Activated CD8-positive, alpha-beta T cell treated with anti-CD3 and anti-CD28 coated beads for 36 hours (primary cell): ENCODE data around the gene CHFR. TPM values are rescaled to one million over a fixed set of nuclear protein-coding genes. Genes with fewer than 3 reads are reported as not detected.

Experiments used
- ATAC-seq: fragments of 200-7000 bp; cut with Tn5 transposase; one replicate; pipeline ENCODE4 v1.10.0; 2021; ENCODE audit warnings: mild to moderate bottlenecking, moderate library complexity
- CTCF ChIA-PET: fragments of 350-600 bp; sonication (Branson Sonifier 250); formaldehyde crosslinking; loops from one replicate; lab custom pipeline; 2021; ENCODE audit warnings: antibody characterized with exemption; lab: Charles Lee
- POLR2A ChIA-PET: fragments of 350-600 bp; sonication (Branson Sonifier 250); formaldehyde crosslinking; loops from one replicate; lab custom pipeline; 2021; ENCODE audit warnings: antibody characterized with exemption; lab: Charles Lee
- DNase-seq: peaks from one replicate; pipeline ENCODE4 v3.0.0-alpha.2; 2020
- H3K27ac Mint-ChIP-seq: one replicate; pipeline ENCODE4 v1.8.0; 2021; ENCODE audit warnings: mild to moderate bottlenecking, mixed read lengths
- H3K27me3 Mint-ChIP-seq: one replicate; pipeline ENCODE4 v1.8.0; 2021; ENCODE audit warnings: mixed read lengths
- H3K36me3 Mint-ChIP-seq: one replicate; pipeline ENCODE4 v1.8.0; 2021; ENCODE audit warnings: low read depth, mixed read lengths
- H3K4me1 Mint-ChIP-seq: one replicate; pipeline ENCODE4 v1.8.0; 2021; ENCODE audit warnings: low read depth, mixed read lengths
- H3K4me3 Mint-ChIP-seq: one replicate; pipeline ENCODE4 v1.8.0; 2021; ENCODE audit warnings: mild to moderate bottlenecking, moderate library complexity, mixed read lengths
- H3K9me3 Mint-ChIP-seq: one replicate; pipeline ENCODE4 v1.8.0; 2021; ENCODE audit warnings: mixed read lengths
- CTCF ChIP-seq: fragments of 200-600 bp; IDR thresholded peaks from one replicate; pipeline ENCODE4 v1.8.0; 2022; ENCODE audit warnings: antibody characterized with exemption, mild to moderate bottlenecking
- intact Hi-C: fragments of 100-400 bp; cut with micrococcal nuclease; formaldehyde crosslinking; loops from one replicate; pipeline ENCODE4 v1.10.0; 2022
- total RNA-seq, 2 experiments: library from RNA; stranded (reverse); gene quantifications; one replicate each; pipeline ENCODE4 v1.2.3, GENCODE V29; 2021

Gene CHFR
- total RNA-seq, 2 experiments from 2014 or later = 40.5 to 51.2 TPM

GRCh38 chr12:132841151-132841550 lies 46.3 kb downstream of the CHFR start:
- Mint-ChIP-seq H3K9me3 (no peaks in the 10 kb centered on the region), H3K27me3 (no peaks in the 10 kb centered on the region), H3K36me3 (peaks cover 42% of the 10 kb centered on the region), H3K4me3 (no peak overlapping the region), H3K27ac (no peak overlapping the region), H3K4me1 (peaks cover 21% of the 10 kb centered on the region)
- ATAC-seq (no peak), DNase-seq (no peak)
- CTCF ChIA-PET = no interaction called here
- intact Hi-C loops = no loop called here
- POLR2A ChIA-PET = no interaction called here
- no peak for TF ChIP-seq CTCF

- Mint-ChIP-seq H3K27me3 (no peaks in the 10 kb centered on the region), H3K9me3 (no peaks in the 10 kb centered on the region), H3K4me3 (no peak overlapping the region), H3K36me3 (peaks cover 37% of the 10 kb centered on the region), H3K4me1 (peaks cover 22% of the 10 kb centered on the region), H3K27ac (no peak overlapping the region)
- CTCF ChIA-PET = no interaction called here
- no peak for DNase-seq
- POLR2A ChIA-PET = no interaction called here
- ATAC-seq = no peak
- TF ChIP-seq CTCF = no peak
- intact Hi-C loops = no loop called here
Measured at GRCh38 chr12:132840536-132840935, 46.9 kb downstream of the CHFR start.

- ChIA-PET CTCF (no interaction called here), POLR2A (interaction anchor here (1.2 kb wide), 1 partner anchor 71 kb away, joined by 4 read pairs; no protein-coding TSS in a partner anchor)
- DNase-seq = no peak
- ATAC-seq = no peak
- Mint-ChIP-seq H3K4me3 (no peak overlapping the region), H3K9me3 (no peaks in the 10 kb centered on the region), H3K4me1 (peaks cover 29% of the 10 kb centered on the region), H3K36me3 (peaks cover 39% of the 10 kb centered on the region), H3K27ac (no peak overlapping the region), H3K27me3 (no peaks in the 10 kb centered on the region)
- intact Hi-C loops = no loop called here
- TF ChIP-seq CTCF = no peak
Measured at GRCh38 chr12:132839558-132840235, 47.7 kb downstream of the CHFR start.

GRCh38 chr12:132838410-132839080 lies 48.9 kb downstream of the CHFR start:
- no peak for DNase-seq
- POLR2A ChIA-PET = interaction anchor here (0.6 to 1.7 kb wide), 7 partner anchors 9 to 187 kb away, joined by 3 to 6 read pairs (median 4); partner anchors contain the start of gene GOLGA3
- no peaks in the 10 kb centered on the region for H3K9me3 Mint-ChIP-seq
- TF ChIP-seq CTCF = no peak
- H3K4me3 Mint-ChIP-seq = no peak overlapping the region
- CTCF ChIA-PET = interaction anchor here (1.1 kb wide), 1 partner anchor 66 kb away, joined by 3 read pairs; no protein-coding TSS in a partner anchor
- H3K27ac Mint-ChIP-seq = no peak overlapping the region
- intact Hi-C loops = no loop called here
- peaks cover 41% of the 10 kb centered on the region for H3K4me1 Mint-ChIP-seq
- peaks cover 36% of the 10 kb centered on the region for H3K36me3 Mint-ChIP-seq
- no peak for ATAC-seq
- H3K27me3 Mint-ChIP-seq = no peaks in the 10 kb centered on the region
